Stimulated activated CD8-positive, alpha-beta memory T cell treated with anti-CD3 and anti-CD28 coated beads, Interleukin-12 subunit alpha, Interleukin-12 subunit beta, amount 100 ng/mL, for 1 hour (primary cell): ENCODE data around the gene DAO.

Experiments used
- DNase-seq: peaks from one replicate; pipeline ENCODE4 v3.0.0-alpha.2; 2020; ENCODE audit warnings: low read depth

DAO gene

DNA sequence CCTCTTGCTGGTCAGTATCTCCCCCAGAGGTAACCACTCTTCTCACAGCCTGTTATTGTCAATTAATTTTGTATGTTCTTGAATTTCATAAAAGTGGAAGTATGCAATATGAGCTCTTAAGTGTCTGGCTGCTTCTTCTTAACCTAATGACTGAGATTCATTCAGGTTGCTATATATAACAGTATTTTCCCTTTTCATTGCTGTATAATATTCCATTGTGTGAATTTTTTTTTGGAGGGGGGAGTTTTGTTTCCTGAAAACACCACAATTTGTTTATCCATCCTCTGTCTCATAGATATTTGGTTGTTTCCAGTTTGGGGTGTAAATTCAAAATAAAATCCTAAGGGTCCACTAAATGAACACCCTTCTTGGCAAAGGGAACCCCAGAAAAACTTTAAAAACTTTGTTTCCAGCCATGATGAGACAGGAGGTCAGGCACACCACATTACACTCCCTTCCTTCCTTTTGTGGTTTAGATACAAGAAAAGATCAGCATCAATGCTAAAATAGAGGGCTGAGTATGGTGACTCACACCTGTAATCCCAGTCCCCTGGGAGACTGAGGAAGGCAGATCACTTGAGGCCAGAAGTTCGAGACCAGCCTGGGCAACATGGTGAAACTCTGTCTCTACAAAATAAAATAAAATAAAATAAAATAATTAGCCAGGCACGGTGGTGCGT is 4.1 kb upstream of the DAO start:
- DNase-seq = no peak

DNA sequence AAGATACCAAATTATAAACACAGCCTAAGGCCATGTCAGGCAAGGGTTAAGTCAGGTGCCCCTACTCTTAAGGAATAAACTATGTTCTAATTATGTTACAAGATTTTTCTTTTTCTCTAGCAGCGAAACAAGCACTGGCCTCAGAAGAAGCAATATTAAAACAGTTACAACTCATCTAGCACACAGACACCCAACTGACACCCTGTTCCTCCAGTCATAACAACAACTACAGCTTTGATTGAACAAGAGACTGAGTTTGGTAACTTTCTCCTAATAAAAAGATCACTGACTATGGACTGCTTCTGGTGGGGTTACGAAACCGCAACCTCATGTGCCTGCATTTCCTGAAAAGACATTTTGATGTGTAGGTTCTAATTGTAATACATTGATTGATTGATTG is 3.3 kb upstream of the DAO start:
- DNase-seq = no peak

DNA sequence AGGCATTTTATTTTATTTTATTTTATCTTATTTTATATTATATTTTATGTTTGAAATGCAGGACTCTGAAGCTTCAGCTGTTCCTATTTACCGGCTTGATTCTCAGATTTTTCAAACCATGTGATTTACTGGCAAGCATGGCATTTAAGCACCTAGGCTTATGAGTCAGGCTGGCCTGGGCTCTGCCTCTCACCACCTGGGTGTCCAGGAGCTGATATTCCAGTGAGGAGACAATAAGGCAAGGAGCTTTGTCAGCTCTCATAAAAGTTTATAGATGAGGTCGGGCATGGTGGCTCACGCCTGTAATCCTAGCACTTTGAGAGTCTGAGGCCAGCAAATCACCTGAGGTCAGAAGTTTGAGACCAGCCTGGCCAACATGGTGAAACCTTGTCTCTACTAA is 2.1 kb downstream of the DAO start:
- no peak for DNase-seq

DNA sequence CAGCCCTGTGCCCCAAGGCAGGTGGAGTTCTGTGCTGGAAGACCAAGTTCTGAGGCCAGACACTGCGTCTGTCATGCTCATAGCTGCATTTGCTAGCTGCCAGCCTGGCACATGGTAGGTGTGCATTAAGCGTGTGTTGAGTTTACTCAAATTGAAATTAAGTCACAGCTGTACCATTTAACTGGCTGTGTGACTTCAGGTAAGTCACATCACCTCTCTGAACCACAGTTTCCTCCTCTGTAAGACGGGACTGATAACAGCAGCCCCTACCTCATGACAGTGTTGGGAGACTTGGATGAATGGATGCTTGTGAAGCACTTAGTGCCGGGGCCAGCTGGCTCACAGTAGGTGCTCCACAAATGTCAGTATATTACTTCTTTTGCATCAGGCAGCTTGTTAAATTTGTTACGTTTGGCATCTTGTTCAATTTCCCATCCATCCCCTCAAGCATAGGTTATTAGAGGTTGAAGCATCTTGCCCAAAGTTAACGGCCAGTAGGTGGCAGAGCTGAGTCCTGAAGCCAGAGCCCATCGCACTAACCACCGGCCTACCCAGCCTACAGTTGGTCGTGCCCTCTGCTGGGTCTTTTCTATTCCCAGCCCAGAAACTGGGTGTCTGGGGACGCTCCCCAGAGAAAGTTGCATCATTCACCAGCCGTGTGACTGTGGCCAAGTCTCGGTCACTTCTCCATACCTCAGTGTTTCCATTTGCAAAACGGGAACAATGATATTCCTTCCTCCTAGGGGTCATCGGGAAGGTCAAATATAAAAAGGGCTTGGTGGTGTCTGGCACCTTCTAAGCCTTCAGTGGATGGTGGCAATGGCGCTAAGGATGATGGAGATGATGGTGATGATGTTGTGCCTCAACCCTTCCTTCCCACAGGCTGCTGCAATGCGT is 4.5 kb downstream of the DAO start:
- peak; percentile 42 for DNase-seq

DNA sequence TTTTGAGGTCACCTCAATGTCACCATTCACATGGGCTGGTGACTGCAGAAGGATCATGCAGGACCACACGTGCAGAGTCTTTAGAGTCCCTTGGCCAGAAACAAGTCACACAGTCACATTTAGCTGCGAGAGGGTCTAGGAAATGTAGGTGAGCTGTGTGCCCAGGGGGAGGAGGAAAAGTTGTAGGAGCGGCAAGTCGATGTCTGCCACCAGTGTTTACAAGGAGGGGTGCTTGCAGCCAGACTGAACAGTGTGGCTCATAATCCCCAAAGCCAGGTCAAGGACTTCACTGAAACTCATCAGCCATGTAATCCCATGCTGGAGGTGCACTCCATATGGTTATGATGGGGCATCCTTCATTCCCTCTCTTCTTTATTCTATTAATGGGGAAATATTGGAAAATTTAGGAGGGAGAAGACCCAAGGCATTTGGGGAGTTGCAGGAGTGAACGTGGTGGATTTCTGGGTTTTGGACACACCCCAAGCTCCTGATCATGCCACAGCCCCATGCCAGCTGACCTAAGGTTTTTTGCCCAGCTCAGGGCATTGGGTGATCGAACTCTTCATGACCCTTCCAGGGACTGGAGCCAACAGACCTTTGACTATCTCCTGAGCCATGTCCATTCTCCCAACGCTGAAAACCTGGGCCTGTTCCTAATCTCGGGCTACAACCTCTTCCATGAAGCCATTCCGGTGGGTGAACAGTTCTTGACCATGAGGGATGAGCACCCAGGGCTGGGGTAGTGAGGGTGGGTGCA is 7.2 kb downstream of the DAO start:
- no peak for DNase-seq

DNA sequence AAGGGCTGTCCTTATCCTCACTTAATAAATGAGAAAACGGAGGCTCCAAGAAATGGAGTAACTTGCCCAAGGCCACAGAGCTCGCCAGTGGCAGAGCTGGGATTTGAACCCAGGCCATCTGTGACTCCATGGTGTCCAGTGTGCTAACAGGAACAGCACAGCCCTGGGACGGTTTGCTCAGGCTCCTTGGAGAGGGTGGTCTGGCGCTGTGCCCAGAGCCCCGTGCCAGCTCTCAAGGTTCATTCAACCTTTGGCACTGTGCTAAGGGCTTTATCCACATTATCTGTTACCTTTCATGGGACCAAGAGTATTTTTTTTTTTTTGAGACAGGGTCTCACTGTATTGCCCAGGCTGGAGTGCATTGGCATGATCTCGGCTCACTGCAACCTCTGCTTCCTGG is 8.1 kb downstream of the DAO start:
- no peak for DNase-seq

DNA sequence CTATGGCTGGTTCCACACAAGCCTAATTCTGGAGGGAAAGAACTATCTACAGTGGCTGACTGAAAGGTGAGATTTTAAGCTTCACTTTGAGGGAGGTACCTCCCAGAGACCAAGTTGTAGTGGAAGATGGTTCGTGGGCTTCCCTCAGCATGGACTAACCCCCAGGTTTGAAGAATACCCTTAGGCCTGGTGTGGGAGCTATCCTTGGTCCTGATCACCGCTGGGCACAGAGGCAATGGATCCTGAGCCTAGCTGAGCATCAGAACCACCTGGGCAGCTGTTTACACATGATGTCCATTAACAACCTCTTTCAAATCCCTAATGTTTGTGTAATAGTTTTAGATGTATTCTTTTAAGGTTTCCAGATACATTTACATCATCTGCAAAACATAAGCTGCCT is 10.3 kb downstream of the DAO start:
- no peak for DNase-seq

DNA sequence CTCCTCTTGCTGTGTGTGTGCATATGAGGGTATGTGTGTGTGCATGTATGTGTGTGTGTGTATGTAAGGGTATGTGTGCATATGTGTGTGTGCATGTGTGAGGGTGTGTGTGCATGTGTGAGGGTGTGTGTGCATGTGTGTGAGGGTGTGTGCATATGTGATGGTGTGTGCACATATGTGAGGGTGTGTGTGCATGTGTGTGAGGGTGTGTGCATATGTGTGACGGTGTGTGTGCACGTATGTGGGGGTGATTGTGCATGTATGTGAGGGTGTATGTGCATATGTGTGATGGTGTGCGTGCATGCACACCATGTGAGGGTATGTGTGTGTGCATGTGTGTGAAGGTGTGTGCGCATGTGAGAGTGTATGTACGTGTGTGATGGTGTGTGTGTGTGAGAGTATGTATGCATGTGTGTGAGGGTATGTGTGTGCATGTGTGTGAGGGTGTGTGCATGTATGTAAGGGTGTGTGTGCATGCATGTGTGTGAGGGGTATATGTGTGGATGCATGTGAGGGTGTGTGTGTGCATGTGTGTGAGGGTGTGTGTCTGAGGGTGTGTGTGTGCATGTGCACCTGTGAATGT is 15.4 kb downstream of the DAO start:
- DNase-seq = no peak

DNA sequence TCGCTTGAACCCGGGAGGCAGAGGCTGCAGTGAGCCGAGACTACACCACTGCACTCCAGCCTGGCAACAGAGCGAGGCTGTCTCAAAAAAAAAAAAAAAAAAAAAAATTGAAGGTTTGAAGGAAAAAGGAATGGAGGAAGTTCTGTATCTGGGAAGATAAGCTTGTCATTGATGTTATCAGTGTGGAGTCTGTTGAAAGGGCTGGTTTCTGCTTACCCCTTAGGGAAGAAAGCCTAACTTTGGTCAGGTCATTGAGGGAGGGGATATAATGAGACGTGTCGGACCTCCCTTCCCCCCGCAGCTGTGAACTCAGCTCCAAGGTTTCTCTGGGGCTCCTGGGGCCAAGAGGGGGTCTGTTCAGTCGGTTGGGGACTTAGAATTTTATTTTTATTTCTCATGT is 16.4 kb downstream of the DAO start:
- no peak for DNase-seq

DNA sequence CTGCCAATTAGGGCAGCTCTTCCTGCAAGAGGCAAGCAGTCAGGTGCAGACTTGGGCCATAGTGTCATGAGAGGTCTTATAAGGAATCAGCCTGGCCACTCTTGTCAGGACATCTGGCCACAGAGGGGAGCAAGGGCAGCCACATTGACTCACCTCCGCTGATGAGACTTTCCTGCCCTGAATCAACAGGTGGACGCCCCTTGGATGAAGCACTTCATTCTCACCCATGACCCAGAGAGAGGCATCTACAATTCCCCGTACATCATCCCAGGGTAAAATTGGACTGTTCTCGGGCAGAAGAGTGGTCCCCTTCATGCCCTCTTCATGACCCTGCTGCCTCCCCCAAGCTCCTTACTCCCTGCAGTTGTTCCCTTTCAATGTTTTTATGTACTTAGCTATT is 16.9 kb downstream of the DAO start:
- DNase-seq = no peak

DNA sequence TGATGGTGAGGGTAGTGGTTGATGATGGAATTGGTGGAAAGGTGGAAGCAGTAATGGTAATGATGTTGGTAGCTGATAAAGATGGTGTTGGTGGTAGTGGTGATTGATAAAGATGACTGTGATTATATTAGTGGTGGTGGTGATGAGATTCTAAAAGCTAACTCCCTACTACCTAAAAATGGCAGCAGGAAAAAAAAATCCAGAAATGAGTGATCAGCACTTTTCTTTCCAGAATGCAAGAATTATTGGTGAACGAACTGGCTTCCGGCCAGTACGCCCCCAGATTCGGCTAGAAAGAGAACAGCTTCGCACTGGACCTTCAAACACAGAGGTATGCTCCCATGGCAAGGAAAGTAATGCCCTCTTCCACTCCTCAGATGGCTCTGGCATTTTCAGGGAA is 19.3 kb downstream of the DAO start:
- DNase-seq = no peak

DNA sequence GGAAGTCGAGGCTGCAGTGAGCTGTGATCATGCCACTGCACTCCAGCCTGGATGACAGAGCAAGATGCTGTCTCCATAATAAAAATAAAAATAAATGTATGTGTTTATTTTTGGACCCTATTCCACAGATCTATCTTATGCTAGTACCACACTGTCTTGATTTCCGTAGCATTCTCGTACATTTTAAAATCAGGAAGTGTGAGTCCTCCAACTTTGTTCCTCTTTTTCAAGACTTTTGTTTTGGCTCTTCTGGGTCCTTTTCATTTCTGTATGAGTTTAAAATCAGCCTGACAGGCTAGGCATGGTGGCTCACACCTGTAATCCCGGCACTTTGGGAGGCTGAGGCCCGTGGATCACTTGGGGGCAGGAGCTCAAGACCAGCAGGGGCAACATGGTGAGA is 25.8 kb downstream of the DAO start:
- DNase-seq = no peak

DNA sequence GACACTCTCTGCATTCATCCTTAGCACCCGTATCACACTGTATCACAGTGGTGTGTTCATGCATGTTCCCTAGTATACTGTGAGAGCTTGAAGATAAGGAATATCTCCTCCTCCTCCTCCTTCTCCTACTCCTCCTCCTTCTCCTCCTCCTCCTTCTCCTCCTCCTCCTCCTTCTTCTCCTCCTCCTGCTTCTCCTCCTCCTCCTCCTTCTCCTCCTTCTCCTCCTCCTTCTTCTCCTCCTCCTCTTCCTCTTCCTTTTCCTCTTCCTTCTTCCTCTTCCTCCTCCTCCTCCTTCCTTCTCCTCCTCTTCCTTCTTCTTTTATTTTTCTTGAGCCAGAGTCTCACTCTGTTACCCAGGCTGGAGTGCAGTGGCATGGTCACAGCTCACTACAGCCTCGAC is 27.1 kb downstream of the DAO start:
- DNase-seq = no peak

DNA sequence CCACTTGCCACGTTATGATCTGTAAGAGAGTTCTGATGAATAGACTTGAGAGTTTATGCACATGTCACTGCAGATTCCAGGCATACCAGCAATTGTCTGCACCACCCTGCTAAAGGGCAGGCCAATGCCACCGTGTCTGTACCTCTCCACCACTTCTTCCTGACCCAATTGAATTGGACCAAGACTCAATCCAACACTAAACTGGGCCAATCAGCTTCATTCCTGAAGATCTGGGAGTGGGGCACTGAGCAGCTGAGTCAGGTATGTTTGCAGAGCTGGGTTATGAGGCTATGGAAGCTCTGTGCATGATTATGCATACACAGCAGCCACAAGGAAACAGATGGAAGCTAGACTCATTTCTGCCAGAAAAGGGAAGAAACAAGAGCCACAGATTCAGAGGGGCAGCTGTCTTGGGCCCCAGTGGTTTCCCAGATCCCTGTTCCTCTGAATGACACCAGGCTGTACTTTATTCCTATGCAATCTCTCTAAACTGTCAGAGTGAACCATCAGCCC is 28.0 kb downstream of the DAO start:
- DNase-seq = no peak

DNA sequence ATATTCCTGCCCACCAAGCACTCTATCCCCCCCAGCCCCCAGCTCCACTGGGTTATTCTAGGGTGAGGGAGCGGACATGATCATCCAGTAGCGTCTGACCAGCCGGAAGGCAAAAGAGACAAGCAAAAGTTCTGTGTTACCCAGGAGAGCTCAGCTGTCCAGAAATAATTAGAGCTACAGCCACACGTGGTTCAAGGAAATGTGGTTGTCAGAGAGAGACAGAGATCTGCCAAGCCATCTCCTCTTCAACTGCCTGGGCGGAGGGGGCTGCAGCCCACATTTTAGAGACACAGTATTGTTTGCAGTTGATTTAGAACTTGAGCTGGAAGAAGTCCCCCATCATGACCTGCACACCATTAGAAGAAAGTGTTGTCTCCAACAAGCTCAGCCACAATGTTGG is 30.4 kb downstream of the DAO start:
- no peak for DNase-seq

DNA sequence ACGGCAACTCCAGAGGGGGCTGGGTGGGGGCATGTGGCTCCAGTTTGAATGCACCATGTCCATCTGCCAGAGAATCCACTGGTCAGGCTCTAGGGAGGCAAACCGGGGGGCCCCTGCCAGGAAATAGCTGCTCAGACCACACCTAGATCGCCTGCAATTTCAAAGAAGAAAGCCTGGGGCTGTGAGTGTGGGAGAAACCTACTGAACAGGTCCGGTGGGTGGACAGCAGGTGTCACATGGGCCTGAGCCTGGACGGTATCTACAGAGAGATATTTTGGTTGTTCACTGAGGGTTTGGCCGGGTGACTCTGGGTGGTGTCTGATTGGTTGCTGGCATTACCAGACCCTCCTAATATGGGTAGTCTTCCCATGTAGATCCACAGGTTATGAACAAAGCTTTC is 32.0 kb downstream of the DAO start:
- no peak for DNase-seq

DNA sequence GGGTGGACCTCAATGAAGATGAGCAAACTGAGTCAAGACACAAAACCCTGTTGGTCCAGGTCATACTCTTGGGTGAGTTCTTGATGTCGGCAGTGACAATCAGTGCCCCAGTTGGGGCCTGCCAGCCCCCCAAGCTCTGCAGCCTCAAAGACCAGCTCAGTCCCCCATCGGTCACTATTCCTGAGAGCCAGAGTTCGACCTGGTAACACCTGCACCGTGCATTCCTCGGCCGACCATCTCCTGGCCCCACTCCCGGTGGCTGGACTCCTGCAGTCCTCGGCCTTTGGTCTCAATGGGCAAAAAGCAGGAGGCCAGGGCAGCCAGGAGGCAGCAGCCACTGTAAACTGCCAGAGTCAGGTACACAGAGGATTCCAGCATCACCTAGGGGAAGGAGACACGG is 32.5 kb downstream of the DAO start:
- DNase-seq = no peak

DNA sequence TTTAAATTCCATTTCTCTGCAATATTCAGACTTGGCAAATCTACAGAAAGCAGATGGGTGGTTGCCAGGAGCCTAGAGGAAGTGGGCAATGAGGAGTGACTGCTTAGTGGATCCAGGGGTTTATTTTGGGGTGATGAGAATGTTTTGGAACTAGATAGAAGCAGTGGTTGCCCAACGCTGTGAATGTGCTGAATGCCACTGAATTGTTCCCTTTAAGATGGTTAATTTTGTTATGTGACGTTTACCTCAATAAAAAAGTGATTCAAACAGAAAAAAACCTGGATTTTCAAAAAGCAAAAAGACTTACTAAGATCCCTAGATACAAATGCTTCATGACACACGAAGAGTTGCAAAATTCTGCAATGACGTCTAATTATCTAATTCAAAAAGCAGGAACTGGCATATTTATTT is 34.2 kb downstream of the DAO start:
- DNase-seq = no peak

DNA sequence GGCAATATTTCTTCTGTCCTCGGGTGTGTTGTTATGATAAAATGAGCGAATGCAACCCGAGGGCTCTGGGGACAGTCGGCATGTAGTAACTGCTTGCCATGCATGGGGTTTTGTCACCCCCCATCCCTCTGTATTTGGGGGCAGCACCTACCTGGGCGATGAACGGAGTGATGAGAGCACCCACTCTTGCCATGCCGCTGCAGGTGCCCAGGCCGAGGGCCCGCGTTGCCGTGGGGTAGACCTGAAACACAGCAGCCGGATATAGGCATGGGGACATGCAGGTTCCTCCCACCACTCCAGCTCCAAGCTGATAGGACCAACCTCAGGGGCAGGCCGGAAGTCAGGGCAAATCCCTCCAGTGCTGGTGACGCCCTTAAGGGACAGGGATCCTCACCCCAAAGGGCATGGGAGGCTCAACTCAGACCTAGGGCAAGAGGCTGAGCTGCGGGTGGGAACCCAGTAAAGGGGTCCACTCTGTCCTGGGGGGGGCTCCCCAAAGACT is 35.8 kb downstream of the DAO start:
- DNase-seq = no peak

DNA sequence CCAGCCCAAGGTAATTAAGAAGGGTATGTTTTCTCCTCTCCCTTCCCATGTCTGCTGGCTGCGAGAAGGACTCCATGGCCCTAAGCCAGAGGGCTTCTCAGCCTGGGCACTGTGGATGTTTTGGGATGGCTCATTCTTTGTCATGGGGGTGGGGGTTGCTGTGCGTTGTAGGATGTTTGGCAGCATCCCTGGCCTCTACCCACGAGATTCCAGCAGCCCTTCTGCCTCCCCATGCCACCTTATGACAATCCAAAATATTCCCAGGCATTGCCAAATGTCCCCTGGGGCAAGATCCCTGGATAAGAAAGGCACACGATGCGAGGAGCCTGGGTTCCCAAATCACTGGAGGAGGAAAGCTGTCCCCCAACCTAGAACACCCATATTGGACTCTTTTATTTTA is 36.4 kb downstream of the DAO start:
- DNase-seq = no peak

DNA sequence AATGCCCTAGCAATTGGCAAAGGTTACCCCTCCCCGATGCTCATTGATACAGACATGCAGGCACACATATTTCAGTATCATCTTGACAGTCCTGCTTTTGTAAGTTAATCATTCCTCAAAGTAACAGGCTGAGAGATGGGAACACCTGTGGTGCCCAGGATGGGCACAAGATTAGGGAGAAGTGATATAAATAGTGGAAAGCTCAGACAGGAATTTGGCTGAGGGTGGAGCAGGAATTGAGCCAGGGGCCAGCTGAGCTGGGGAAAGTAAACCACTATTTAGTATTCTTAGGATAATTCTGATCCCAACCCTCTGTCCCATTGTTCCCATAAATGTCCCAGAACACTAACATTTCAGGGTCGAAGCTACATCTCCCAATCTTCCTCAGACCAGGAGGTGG is 38.3 kb downstream of the DAO start:
- DNase-seq = no peak

DNA sequence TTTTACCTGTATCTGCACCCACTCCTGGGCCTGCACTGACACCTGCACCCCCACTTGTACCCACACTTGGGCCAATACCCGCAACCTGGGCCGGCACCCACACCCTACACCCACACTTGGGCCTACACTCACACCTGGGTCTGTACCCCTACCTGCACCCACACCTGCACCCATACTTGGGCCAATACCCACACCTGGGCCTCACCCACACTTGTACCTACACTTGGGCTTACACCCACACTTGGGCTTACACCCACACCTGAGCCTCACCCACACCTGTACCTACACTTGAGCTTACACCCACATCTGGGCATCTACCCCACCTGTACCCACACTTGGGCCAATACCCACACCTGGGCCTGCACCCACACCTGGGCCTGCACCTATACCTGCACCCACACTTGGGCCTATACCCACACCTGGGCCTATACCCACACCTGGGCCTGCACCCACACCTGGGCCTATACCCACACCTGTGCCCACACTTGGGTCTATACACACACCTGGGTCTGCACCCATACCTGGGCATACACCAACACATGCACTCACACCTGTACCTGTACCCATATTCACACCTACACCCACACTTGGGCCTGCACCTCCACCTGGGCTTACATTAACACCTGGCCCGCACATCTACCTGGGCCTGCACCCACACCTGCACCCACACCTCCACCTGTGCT is 39.2 kb downstream of the DAO start:
- no peak for DNase-seq
